Measurements from ENCODE around the gene FABP1. TPM values are rescaled to one million over a fixed set of nuclear protein-coding genes. Genes with fewer than 3 reads are reported as not detected.

FABP1 gene
- total RNA-seq, 2 experiments from 2014 or later = not detected

DNA sequence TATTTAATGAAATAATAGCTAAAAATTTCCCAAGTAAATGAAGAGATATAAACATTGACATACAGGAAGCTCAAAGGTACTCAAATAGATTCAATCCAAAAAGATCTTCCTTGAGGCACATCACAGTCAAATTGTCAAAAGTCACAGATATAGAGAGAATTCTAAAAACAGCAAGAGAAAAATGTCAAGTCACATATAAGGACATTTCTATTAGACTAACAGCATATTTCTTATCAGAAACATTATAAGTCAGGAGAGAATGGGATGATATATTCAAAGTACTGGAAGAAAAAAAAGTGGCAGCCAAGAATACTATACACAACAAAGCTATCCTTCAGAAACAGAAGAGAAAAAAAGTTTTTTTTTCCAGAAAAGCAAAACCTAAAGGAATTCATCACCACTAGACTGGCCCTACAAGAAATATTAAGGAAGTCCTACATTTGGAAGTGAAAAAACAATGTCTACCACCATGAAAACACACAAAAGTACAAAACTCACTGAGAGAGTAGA lies 21.1 kb upstream of the FABP1 start:
- POLR2A ChIA-PET = no interaction called here
- no peak for ATAC-seq (ENCODE audit: low read depth)
- Mint-ChIP-seq H3K27ac (no peak overlapping the region), H3K4me1 (no peaks in the 10 kb centered on the region), H3K27me3 (peaks cover 17% of the 10 kb centered on the region), H3K4me3 (no peak overlapping the region), H3K9me3 (peaks cover 21% of the 10 kb centered on the region), H3K36me3 (peaks cover 2% of the 10 kb centered on the region)
- no peak for DNase-seq

DNA sequence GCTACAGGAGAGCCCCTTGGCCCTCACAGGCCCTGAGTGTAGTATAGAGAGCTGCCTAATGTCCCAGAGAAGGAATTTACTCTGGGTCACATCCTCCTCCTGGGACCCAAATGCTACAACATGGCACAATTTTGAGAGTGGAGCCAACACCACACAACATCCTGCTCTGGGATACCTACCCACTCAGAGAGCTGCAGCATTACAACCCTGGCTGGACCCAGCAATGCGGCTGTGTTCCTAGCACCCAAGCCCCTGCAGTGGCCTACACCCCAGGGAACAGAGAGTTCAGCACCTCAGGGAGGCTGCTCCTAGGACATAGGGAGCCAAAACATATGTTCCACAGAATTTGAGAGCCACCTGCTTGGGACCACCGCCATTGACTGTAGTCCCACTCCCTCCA lies 19.3 kb upstream of the FABP1 start:
- Mint-ChIP-seq H3K4me1 (no peaks in the 10 kb centered on the region), H3K9me3 (peaks cover 17% of the 10 kb centered on the region), H3K36me3 (peaks cover 2% of the 10 kb centered on the region), H3K27ac (no peak overlapping the region), H3K27me3 (peaks cover 11% of the 10 kb centered on the region), H3K4me3 (no peak overlapping the region)
- POLR2A ChIA-PET = no interaction called here
- DNase-seq (no peak), ATAC-seq (ENCODE audit: low read depth) (no peak)

DNA sequence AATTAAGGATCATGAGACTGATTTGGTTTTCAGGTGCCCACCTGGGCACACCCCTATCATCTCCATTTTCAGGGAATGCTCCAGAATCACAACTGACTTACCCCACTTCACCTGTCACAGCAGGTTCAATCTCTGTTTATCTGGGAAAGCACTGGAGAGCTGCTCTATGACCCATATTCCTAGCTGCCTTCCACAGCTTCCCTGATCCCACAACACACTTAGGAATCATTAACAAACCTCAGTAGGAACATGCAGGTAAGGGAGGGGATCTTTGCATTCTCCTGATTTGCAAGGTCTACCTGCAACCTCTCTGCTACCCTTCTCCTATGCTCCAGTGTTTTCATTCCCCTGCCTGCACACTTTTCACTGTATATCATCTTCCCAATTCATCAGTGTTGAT lies 18.7 kb upstream of the FABP1 start:
- POLR2A ChIA-PET = no interaction called here
- DNase-seq (no peak), ATAC-seq (ENCODE audit: low read depth) (no peak)
- Mint-ChIP-seq H3K4me3 (no peak overlapping the region), H3K27ac (no peak overlapping the region), H3K27me3 (peaks cover 11% of the 10 kb centered on the region), H3K36me3 (peaks cover 2% of the 10 kb centered on the region), H3K9me3 (peaks cover 13% of the 10 kb centered on the region), H3K4me1 (no peaks in the 10 kb centered on the region)

DNA sequence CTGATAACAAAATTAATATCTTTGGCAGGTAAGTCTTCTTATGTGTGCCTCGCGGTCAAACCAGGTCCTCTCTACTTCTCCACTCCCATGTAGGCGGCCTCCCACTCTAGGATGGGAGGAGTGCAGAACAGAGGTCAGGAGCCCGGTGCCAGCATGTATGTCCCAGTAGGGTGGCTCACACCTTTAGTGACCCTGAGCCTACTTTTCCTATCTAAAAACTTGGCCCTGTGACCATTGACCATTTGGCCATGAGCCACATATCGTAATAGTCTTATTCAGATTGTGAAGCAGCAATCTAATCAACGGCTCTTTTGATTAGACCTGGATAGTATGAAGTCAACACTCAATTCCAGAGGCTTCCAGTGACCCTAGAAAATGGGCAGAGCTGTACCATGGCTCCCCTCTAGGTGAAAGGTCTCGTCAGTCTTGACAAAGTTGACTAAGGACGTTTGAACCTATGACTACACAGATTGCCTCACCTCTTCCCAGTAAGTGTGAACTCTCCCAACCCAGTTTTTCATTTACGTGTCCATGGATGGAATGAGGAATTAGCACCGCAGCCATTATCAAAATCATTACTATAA lies 17.1 kb upstream of the FABP1 start:
- Mint-ChIP-seq H3K27ac (no peak overlapping the region), H3K4me3 (no peak overlapping the region), H3K36me3 (peaks cover 2% of the 10 kb centered on the region), H3K4me1 (no peaks in the 10 kb centered on the region), H3K9me3 (peaks cover 13% of the 10 kb centered on the region), H3K27me3 (peaks cover 11% of the 10 kb centered on the region)
- ATAC-seq (ENCODE audit: low read depth) = no peak
- POLR2A ChIA-PET = no interaction called here
- DNase-seq = no peak

DNA sequence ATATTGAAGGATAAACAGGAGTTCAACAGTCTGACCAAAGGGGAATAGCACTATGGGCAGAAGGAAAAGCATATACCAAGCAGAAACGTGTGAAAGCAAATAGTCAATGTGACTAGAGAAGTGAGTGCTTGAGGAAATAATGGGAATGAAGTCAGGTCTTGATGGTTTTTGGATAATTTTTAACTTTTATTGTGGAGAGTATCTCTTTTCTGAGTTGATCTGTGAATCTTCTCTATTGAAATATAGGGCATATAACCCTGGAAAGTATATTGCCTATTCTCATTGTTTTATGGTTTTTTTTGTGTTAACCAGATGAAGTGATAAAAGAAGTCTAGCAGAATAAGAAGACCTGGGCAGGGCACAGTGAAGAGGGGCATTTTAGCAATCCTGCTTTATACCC lies 16.4 kb upstream of the FABP1 start:
- Mint-ChIP-seq H3K4me1 (no peaks in the 10 kb centered on the region), H3K4me3 (no peak overlapping the region), H3K9me3 (peaks cover 11% of the 10 kb centered on the region), H3K27me3 (peaks cover 11% of the 10 kb centered on the region), H3K36me3 (peaks cover 1% of the 10 kb centered on the region), H3K27ac (no peak overlapping the region)
- ATAC-seq (ENCODE audit: low read depth) (no peak), DNase-seq (no peak)
- POLR2A ChIA-PET = no interaction called here

DNA sequence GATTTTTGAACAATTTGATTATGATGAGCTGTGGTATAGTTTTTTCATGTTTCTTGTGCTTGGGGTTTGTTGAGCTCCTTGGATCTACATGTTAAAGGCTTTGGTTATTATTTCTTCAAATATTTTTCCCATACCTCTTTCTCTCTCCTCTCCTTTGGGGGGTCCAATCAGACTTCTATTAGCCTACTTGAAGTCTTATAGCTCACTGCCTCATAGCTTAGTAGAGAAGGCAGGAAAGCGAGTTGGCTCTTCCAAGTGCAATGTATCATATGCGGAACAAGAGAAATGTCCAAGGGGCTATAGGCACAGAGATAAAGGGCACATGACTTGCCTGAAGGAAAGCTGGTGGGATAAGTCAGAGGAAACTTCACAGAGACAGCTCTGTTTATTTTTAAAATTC lies 14.1 kb upstream of the FABP1 start:
- ATAC-seq (ENCODE audit: low read depth) (no peak), DNase-seq (no peak)
- no peak overlapping the region for H3K4me3 Mint-ChIP-seq
- no peaks in the 10 kb centered on the region for H3K36me3 Mint-ChIP-seq
- POLR2A ChIA-PET = no interaction called here
- no peaks in the 10 kb centered on the region for H3K9me3 Mint-ChIP-seq
- peaks cover 8% of the 10 kb centered on the region for H3K27me3 Mint-ChIP-seq
- no peaks in the 10 kb centered on the region for H3K4me1 Mint-ChIP-seq
- no peak overlapping the region for H3K27ac Mint-ChIP-seq

DNA sequence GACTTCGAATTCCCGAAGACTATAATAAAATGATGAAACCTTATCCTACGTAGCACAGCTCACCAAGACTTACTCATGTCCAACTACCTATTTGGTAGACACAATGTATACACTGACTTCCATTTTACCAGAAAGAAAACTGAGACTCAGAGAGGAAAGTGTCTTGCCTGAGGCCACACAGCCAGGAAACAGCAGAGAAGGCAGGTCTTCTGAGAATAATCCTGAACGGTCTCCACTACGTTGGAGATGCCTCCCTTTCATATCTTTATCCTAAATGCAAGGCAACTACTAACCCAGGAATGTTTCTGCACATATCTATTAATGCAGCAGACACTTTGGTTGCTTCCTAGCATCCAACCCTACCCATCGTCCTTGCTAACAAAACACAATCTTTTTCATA lies 11.9 kb upstream of the FABP1 start:
- Mint-ChIP-seq H3K27me3 (peaks cover 11% of the 10 kb centered on the region), H3K27ac (no peak overlapping the region), H3K36me3 (no peaks in the 10 kb centered on the region), H3K4me3 (no peak overlapping the region), H3K9me3 (no peaks in the 10 kb centered on the region), H3K4me1 (no peaks in the 10 kb centered on the region)
- DNase-seq = no peak
- no peak for ATAC-seq (ENCODE audit: low read depth)
- POLR2A ChIA-PET = no interaction called here

DNA sequence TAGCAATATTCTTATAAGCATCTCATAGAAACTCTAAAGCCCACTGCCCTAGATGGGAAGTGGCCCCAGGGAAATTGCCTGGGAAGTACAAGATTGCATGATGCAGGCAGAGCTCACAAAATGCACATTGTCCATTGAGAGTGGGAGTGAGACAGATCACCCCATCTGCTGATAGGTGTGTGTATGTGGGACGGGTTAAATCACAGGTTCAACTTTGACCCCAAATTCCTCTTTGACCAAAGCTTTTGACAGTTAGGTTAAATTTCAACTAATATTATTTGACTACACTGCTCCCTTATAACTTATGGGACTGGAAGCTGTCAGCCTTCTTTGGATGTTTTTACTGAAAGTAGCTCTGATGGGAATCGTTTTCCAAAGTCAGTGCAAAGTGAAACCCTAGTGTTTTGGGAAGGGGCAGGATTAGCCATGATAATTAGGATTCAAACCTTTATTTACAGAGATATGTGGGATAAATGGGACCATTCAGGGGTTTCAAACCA lies 11.4 kb upstream of the FABP1 start:
- H3K27me3 Mint-ChIP-seq = peaks cover 11% of the 10 kb centered on the region
- H3K36me3 Mint-ChIP-seq = no peaks in the 10 kb centered on the region
- H3K4me1 Mint-ChIP-seq = no peaks in the 10 kb centered on the region
- POLR2A ChIA-PET = no interaction called here
- H3K4me3 Mint-ChIP-seq = no peak overlapping the region
- no peak for DNase-seq
- no peak overlapping the region for H3K27ac Mint-ChIP-seq
- ATAC-seq (ENCODE audit: low read depth) = no peak
- no peaks in the 10 kb centered on the region for H3K9me3 Mint-ChIP-seq

DNA sequence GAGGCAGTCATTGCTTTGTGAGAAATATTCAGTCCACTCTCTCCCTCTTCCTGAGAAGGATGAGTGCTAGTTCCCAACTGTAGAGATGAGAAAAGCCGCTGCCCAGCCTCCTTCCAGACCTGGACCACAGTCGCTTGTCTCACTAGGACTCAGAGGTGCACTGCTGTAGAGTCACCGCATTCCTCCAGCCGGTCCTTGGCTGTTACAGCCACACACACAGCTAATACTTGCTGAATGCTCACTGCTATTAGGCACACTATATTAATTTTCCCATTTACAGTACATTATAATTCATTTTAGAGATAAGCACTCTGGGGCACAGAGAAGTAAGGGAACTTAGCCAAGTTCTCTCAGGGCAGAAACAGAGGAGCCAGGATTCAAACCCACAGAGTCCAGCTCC lies 10.0 kb upstream of the FABP1 start:
- no peaks in the 10 kb centered on the region for H3K4me1 Mint-ChIP-seq
- no peaks in the 10 kb centered on the region for H3K9me3 Mint-ChIP-seq
- no peak overlapping the region for H3K27ac Mint-ChIP-seq
- DNase-seq (no peak), ATAC-seq (ENCODE audit: low read depth) (no peak)
- no peak overlapping the region for H3K4me3 Mint-ChIP-seq
- POLR2A ChIA-PET = no interaction called here
- no peaks in the 10 kb centered on the region for H3K36me3 Mint-ChIP-seq
- peaks cover 9% of the 10 kb centered on the region for H3K27me3 Mint-ChIP-seq

DNA sequence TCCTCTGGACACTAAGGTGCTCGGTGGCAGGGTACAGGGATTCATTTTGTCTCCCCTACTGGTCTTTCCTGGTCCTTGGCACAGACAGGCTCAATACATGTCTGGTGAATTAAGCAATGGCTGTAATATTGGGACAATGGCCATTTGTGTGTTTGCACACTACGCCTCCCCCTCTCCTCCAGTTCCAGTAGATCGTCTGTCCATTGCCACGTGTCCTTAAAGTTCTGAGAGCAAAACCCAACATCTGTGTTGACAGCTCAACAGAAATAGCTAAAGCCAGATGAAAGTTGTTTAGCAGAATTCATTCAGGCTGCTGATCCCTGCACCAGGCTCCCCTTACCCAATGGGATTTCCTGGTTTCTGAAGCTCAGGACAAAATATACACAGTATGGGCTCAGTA lies 9.0 kb upstream of the FABP1 start:
- Mint-ChIP-seq H3K27ac (no peak overlapping the region), H3K36me3 (no peaks in the 10 kb centered on the region), H3K4me1 (no peaks in the 10 kb centered on the region), H3K9me3 (no peaks in the 10 kb centered on the region), H3K27me3 (peaks cover 9% of the 10 kb centered on the region), H3K4me3 (no peak overlapping the region)
- POLR2A ChIA-PET = no interaction called here
- ATAC-seq (ENCODE audit: low read depth) (no peak), DNase-seq (no peak)

DNA sequence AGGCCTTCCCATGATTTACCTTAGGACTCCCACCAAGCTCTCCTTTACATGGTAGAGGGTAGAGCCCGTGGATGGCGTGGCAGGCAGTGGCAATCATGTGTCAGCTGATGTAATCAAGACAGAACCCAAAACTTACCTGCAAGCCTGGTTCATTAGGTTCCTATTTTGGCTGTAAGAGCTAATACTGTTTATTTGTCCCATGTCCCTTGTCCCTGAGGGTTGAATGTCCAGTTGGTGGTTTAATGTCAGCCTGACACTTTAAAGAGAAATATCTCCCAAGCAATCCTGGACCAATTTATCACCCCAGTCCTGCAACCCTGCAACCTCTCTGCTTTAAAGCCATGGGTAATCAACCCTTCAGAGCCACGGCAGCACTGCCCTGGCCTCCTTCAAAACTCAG lies 6.0 kb upstream of the FABP1 start:
- POLR2A ChIA-PET = no interaction called here
- Mint-ChIP-seq H3K36me3 (no peaks in the 10 kb centered on the region), H3K4me3 (no peak overlapping the region), H3K4me1 (no peaks in the 10 kb centered on the region), H3K27ac (no peak overlapping the region), H3K27me3 (peaks cover 9% of the 10 kb centered on the region), H3K9me3 (no peaks in the 10 kb centered on the region)
- DNase-seq (no peak), ATAC-seq (ENCODE audit: low read depth) (no peak)

DNA sequence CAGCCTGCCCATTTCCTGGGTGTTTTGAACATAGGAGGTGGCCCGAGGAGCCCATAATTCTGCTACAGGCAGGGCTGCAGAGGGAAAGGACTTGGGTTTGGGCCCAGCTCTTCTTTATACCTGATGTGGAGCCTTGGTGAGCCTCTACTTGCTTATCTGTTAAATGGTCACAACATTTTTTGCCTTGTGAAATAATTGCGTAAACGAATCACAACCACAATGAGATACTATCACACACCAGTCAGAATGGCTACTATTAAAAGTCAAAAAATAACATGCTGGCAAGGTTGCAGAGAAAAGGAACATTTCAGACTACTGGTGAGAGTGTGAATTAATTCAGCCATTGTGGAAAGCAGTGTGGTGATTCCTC lies 4.1 kb upstream of the FABP1 start:
- Mint-ChIP-seq H3K27ac (no peak overlapping the region), H3K36me3 (no peaks in the 10 kb centered on the region), H3K9me3 (no peaks in the 10 kb centered on the region), H3K4me3 (no peak overlapping the region), H3K4me1 (no peaks in the 10 kb centered on the region), H3K27me3 (peaks cover 6% of the 10 kb centered on the region)
- ATAC-seq (ENCODE audit: low read depth) (no peak), DNase-seq (no peak)
- POLR2A ChIA-PET = no interaction called here

DNA sequence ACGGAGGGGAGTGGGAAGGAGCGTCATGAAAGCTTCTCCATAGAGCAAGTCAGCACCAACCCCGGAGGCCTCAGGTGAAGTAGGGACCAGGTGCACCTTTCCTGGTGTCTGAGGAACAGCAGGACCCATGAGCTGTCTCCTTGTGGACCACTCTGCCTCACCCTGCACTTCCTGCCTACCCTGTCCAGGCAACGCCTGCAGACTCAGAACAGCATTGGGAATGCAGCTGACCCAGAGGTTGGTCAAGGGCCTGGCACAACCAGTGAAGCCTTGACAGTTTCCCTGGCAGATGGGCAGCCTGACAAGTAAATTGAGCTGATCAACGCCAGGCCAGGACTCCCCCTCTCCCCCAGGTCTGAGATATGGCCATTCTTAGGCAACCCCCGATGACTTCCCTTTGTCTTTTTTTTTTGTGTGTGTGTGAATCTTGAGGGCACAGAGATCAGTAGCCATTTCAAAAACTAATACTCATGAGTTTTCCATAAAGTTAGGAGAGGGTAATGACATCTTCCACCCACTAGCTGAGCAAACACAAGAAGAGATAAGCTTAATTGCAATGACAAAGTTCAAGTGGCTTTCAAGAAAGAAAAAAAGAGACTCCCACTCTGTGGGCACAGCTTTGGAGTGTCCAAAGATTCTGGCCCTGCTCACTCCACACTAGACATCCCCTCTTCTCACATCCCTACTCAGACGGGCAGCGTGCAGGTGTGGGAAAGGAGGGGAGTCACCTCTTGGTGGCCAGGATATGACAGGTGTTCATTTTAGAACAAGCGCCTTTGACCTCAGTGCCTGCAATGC lies 3.5 kb upstream of the FABP1 start:
- peaks cover 2% of the 10 kb centered on the region for H3K27me3 Mint-ChIP-seq
- no peaks in the 10 kb centered on the region for H3K36me3 Mint-ChIP-seq
- H3K4me1 Mint-ChIP-seq = no peaks in the 10 kb centered on the region
- H3K4me3 Mint-ChIP-seq = no peak overlapping the region
- no peak overlapping the region for H3K27ac Mint-ChIP-seq
- no peak for DNase-seq
- POLR2A ChIA-PET = no interaction called here
- no peak for ATAC-seq (ENCODE audit: low read depth)
- no peaks in the 10 kb centered on the region for H3K9me3 Mint-ChIP-seq

DNA sequence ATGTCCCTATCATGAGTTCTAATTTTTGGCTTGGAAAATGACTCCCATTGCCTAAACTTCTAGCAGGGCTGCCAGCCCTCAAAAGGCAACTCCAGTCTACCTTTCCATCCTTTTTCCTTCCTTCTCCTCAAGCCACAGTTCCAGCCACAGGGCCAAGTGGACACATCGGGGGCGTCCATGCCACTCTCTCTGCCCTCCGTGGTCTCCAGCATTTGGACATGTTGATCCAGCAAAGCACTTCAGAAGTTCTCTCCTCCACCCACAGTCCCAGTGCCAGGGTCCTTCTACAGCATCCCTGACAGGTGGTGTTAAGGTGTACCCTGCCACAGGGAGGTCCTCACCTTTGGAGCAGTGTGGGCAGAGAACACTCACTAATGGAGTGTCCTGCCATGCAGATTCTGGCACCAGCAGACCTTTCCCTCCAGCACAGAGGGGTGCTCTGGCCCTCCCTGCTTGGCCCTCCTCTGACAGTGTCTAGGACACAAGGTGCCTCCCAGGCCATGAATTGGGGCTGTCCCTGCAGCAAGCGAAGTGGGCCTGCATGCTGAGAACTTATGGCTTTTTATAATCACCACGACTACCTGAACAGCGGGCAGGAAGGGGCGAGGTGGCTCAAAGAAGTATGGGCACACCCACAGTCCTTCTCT lies 1.6 kb upstream of the FABP1 start:
- Mint-ChIP-seq H3K36me3 (no peaks in the 10 kb centered on the region), H3K27ac (no peak overlapping the region)

More for the DNA sequence above, 1.6 kb upstream of the FABP1 start:
- POLR2A ChIA-PET = no interaction called here
- no peak overlapping the region for H3K4me3 Mint-ChIP-seq
- H3K4me1 Mint-ChIP-seq = no peaks in the 10 kb centered on the region
- peaks cover 8% of the 10 kb centered on the region for H3K27me3 Mint-ChIP-seq
- ATAC-seq (ENCODE audit: low read depth) (no peak), DNase-seq (no peak)
- H3K9me3 Mint-ChIP-seq = no peaks in the 10 kb centered on the region

Measured in activated naive CD8-positive, alpha-beta T cell treated with anti-CD3 and anti-CD28 coated beads, Interleukin-2, amount 10 ng/mL, durations not matched to agents 7 days and 5 days (primary cell).